Suprapubic skin (tissue), 4 donors: ENCODE results near the gene ARL5C. TPM values are rescaled to one million over a fixed set of nuclear protein-coding genes. Genes with fewer than 3 reads are reported as not detected.

Experiments
- DNase-seq, 2 donors: peaks; one replicate each; pipeline ENCODE4 v3.0.0-alpha.2; 2019; ENCODE audit warnings: low spot score in 2 of 2
- H3K27ac ChIP-seq: fragments of 200-600 bp; sonication (generic); one replicate; pipeline ENCODE4 v1.5.1; 2019
- H3K27me3 ChIP-seq: fragments of 200-600 bp; sonication (generic); one replicate; pipeline ENCODE4 v1.5.1; 2019
- H3K36me3 ChIP-seq: fragments of 200-600 bp; sonication (generic); one replicate; pipeline ENCODE4 v1.5.1; 2019
- H3K4me1 ChIP-seq: fragments of 200-600 bp; sonication (generic); one replicate; pipeline ENCODE4 v1.5.1; 2019
- H3K4me3 ChIP-seq: fragments of 200-600 bp; sonication (generic); one replicate; pipeline ENCODE4 v1.5.1; 2019; ENCODE audit warnings: mild to moderate bottlenecking
- H3K9me3 ChIP-seq: fragments of 200-600 bp; sonication (generic); one replicate; pipeline ENCODE4 v1.5.1; 2019
- EP300 ChIP-seq: sonication (generic); formaldehyde crosslinking; IDR thresholded peaks from one replicate; pipeline ENCODE4 v1.6.1; 2017; ENCODE audit warnings: antibody characterized with exemption
- POLR2A ChIP-seq, 2 donors: fragments of 450-650 bp; IDR thresholded peaks; one replicate each; pipeline ENCODE4 v1.6.1; 2017; ENCODE audit warnings: antibody characterized with exemption in 2 of 2, mild to moderate bottlenecking in 2 of 2, moderate library complexity in 2 of 2
- POLR2AphosphoS5 ChIP-seq, 3 donors: sonication (generic); formaldehyde crosslinking; IDR thresholded peaks; one replicate each; pipeline ENCODE4 v1.6.1; 2017; ENCODE audit warnings: antibody characterized with exemption in 3 of 3
- WGBS: methylation state at CpG from one replicate; pipeline ENCODE4 v1.1.5; 2018; 5-methylcytosine and 5-hydroxymethylcytosine counted together
- total RNA-seq, 4 donors: library from RNA; depleted of rRNA; stranded (reverse); fragments of >200 nt; gene quantifications; one replicate each; pipeline ENCODE4 v1.1.0, GENCODE V29; 2016
- TF ChIP-seq, protein P1 (sequence below), 2 donors: fragments of 200-600 bp in 1 of 2; fragments of 450-650 bp in 1 of 2; sonication (generic) in 1 of 2; IDR thresholded peaks; one replicate each; pipeline ENCODE4 v1.5.1; 2016 to 2019; ENCODE audit warnings: antibody characterized with exemption in 2 of 2, mild to moderate bottlenecking in 1 of 2, moderate library complexity in 1 of 2

Gene ARL5C
- total RNA-seq, 4 donors from 2014 or later, result not detected

DNA sequence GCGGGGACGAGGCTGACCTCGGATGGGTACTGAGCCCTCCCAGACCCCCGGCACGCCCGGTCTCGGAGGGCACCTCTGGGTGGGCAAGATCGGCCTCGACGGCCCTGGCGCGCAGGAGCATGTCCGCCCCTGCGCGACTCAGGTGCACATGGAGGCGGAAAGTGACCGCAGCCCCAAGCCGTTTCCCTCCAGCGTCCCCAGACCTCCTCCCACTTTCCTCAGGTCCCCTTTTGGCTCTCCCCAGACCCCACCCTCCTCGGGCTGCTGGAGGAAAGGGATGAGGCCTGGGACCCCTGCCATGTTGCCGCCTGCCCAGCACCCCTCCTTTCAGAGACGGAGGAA is 44.1 kb upstream of the ARL5C start:
- Histone ChIP-seq H3K27me3 (no peaks in the 10 kb centered on the region), H3K36me3 (peaks cover 3% of the 10 kb centered on the region), H3K27ac (peak overlapping the region; percentile 66), H3K4me3 (peak overlapping the region; percentile 37), H3K4me1 (peaks cover 61% of the 10 kb centered on the region), H3K9me3 (no peaks in the 10 kb centered on the region)
- DNase-seq, result no peak
- 31% methylated on average over 7 of the region's 22 CpGs for WGBS
- TF ChIP-seq POLR2AphosphoS5 (IDR thresholded peaks at IDR 0.05) (no peak), POLR2A (IDR thresholded peaks at IDR 0.05) (no peak), EP300 (no peak)
- TF ChIP-seq, protein P1, sequence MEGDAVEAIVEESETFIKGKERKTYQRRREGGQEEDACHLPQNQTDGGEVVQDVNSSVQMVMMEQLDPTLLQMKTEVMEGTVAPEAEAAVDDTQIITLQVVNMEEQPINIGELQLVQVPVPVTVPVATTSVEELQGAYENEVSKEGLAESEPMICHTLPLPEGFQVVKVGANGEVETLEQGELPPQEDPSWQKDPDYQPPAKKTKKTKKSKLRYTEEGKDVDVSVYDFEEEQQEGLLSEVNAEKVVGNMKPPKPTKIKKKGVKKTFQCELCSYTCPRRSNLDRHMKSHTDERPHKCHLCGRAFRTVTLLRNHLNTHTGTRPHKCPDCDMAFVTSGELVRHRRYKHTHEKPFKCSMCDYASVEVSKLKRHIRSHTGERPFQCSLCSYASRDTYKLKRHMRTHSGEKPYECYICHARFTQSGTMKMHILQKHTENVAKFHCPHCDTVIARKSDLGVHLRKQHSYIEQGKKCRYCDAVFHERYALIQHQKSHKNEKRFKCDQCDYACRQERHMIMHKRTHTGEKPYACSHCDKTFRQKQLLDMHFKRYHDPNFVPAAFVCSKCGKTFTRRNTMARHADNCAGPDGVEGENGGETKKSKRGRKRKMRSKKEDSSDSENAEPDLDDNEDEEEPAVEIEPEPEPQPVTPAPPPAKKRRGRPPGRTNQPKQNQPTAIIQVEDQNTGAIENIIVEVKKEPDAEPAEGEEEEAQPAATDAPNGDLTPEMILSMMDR (IDR thresholded peaks at IDR 0.05), result no peak

DNA sequence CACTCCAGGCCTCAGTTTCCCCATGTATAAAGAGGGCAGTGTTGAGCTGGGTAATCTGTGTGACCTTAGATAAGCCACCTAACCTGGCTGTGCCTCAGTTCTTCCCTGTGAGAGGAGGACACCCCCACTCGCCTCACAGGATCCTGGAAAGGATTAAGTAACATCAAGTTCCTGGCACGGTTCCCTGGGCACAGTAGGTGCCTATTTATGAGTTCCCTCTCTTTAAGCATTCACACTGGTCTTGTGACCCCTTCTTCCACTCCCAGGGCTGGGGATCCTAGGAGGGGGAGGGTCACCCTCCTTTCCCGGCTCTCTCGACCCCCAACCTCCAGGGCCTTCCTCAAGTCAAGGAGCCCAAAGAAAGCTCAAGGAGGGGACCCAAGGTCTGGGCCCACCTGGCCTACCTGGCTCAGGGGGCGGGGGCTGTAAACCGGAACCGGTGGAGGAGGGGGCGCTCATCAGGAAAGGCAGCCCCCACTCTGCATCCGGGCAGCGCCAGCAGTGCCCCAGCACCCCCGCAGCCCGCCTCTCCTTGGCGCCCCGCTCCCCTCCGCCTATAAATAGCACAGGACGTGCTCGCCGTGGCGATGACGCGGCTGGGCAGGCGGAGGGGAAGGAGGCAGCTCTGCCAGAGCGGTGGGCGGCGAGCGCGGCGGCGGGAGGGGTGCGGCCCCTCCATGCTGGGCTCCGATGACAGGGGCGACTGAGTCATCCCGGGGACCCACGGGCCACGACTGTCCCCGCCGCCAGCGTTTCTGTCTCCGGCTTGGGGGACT is 43.5 kb upstream of the ARL5C start:
- Histone ChIP-seq H3K4me3 (peak overlapping the region; percentile 37), H3K27me3 (no peaks in the 10 kb centered on the region), H3K27ac (peak overlapping the region; percentile 66), H3K4me1 (peaks cover 61% of the 10 kb centered on the region), H3K36me3 (peaks cover 8% of the 10 kb centered on the region), H3K9me3 (no peaks in the 10 kb centered on the region)
- peak in 1 of 2 donors; percentile 85 for DNase-seq
- TF ChIP-seq POLR2AphosphoS5 (IDR thresholded peaks at IDR 0.05), result no peak
- TF ChIP-seq POLR2A (IDR thresholded peaks at IDR 0.05), result peak in 1 of 2 donors; percentile 45
- 0% methylated on average over 8 of the region's 39 CpGs for WGBS

DNA sequence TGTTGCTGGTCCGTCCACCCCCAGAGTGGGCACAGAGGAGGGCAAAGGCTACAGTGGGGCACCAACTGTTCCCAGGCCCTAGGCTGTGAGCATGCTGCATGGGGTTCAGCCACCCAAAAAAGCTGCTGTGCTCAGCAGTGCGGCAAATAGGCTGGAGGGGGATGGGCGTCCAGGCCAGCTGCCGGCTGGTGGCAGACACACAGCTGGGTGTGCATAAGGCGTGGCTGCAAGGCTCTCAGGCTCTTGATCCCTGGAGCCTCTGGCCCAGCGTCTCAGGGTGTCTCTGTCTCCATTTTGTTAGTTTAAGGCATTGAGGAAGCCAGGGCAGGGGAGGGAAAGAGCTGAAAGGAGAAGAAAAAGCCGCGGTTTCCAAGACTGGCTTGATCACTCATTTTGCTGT is 42.9 kb upstream of the ARL5C start:
- TF ChIP-seq POLR2AphosphoS5 (IDR thresholded peaks at IDR 0.05) (no peak), EP300 (no peak), POLR2A (IDR thresholded peaks at IDR 0.05) (no peak)
- TF ChIP-seq, protein P1 (IDR thresholded peaks at IDR 0.05), result no peak
- Histone ChIP-seq H3K9me3 (no peaks in the 10 kb centered on the region), H3K4me3 (peak overlapping the region; percentile 37), H3K36me3 (peaks cover 14% of the 10 kb centered on the region), H3K27me3 (no peaks in the 10 kb centered on the region), H3K27ac (peak overlapping the region; percentile 66), H3K4me1 (peaks cover 61% of the 10 kb centered on the region)
- DNase-seq, result no peak
- WGBS, result 51% methylated on average over 7 of the region's 8 CpGs

- Histone ChIP-seq H3K4me1 (peaks cover 58% of the 10 kb centered on the region), H3K27me3 (no peaks in the 10 kb centered on the region), H3K27ac (peak overlapping the region; percentile 66), H3K9me3 (no peaks in the 10 kb centered on the region), H3K4me3 (no peak overlapping the region), H3K36me3 (peaks cover 22% of the 10 kb centered on the region)
- TF ChIP-seq POLR2A (IDR thresholded peaks at IDR 0.05), result no peak
- TF ChIP-seq, protein P1 (IDR thresholded peaks at IDR 0.05), result no peak
- DNase-seq, result no peak
- 52% methylated on average over 3 of the region's 7 CpGs for WGBS
Measured at GRCh38 chr17:39208136-39208535, 42.2 kb upstream of the ARL5C start.

DNA sequence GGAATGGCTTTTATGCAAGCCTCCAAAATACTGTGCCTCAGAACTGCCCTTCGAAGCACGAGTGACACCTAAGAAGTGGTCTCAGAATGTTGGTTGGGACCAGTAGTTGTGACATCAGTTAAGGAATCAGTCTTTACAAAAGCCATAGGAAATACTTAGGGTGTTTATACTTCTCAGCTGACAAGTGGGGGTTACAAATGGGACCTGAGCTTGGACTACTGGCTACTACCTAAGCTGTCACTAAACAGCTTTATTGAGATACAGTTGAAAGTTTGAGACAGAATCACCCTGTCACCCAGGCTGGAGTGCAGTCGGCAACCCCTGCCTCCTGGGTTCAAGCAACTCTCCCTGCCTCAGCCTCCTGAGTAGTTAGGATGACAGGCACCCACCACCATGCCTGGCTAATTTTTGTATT is 39.2 kb upstream of the ARL5C start:
- H3K27me3 ChIP-seq, result no peaks in the 10 kb centered on the region
- no peaks in the 10 kb centered on the region for H3K9me3 ChIP-seq
- H3K4me3 ChIP-seq, result no peak overlapping the region
- 81% methylated on average over 3 of the region's 3 CpGs for WGBS
- H3K4me1 ChIP-seq, result peaks cover 49% of the 10 kb centered on the region
- peaks cover 38% of the 10 kb centered on the region for H3K36me3 ChIP-seq
- DNase-seq, result no peak
- no peak for TF ChIP-seq POLR2AphosphoS5 (IDR thresholded peaks at IDR 0.05)
- TF ChIP-seq, protein P1 (IDR thresholded peaks at IDR 0.05), result no peak
- no peak for TF ChIP-seq EP300
- no peak for TF ChIP-seq POLR2A (IDR thresholded peaks at IDR 0.05)
- no peak overlapping the region for H3K27ac ChIP-seq
